ENCODE data around the gene IER2.
"Not testable (repeated sequence)": the region's sequence is repeated elsewhere in the genome, so short reads cannot be mapped to it uniquely, and the experiment has no call there.

DNA sequence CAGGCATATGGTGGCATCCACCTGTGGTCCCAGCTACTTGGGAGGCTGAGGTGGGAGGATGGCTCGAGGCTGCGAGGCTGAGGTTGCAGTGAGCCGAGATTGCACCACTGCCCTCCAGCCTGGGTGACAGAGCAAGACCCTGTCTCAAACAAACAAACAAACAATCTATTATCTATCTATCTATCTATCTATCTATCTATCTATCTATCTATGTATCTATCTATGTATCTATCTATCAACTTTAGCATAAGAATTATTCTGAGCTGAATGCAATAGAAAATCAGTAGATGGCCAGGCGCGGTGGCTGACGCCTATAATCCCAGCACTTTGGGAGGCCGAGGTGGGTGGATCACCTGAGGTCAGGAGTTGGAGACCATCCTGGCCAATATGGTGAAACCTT, 51.9 kb downstream of the IER2 start:
- TF ChIP-seq, protein P1, sequence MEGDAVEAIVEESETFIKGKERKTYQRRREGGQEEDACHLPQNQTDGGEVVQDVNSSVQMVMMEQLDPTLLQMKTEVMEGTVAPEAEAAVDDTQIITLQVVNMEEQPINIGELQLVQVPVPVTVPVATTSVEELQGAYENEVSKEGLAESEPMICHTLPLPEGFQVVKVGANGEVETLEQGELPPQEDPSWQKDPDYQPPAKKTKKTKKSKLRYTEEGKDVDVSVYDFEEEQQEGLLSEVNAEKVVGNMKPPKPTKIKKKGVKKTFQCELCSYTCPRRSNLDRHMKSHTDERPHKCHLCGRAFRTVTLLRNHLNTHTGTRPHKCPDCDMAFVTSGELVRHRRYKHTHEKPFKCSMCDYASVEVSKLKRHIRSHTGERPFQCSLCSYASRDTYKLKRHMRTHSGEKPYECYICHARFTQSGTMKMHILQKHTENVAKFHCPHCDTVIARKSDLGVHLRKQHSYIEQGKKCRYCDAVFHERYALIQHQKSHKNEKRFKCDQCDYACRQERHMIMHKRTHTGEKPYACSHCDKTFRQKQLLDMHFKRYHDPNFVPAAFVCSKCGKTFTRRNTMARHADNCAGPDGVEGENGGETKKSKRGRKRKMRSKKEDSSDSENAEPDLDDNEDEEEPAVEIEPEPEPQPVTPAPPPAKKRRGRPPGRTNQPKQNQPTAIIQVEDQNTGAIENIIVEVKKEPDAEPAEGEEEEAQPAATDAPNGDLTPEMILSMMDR (conservative IDR thresholded peaks at IDR 0.05) = not testable (repeated sequence)
- not testable (repeated sequence) for TF ChIP-seq ZFX (IDR thresholded peaks at IDR 0.05)

Measured in C4-2B (cell line).